ENCODE results near the gene PLXNA4. TPM values are rescaled to one million over a fixed set of nuclear protein-coding genes. Genes with fewer than 3 reads are reported as not detected.

PLXNA4 gene
- total and polyA plus RNA-seq, 2 experiments from 2014 or later = 0.08 to 0.80 TPM

GRCh38 chr7:132415259-132415658 is 161.0 kb downstream of the PLXNA4 start:
- no peak overlapping the region for H3K4me2 ChIP-seq
- no peak overlapping the region for H2AFZ ChIP-seq
- H3K36me3 ChIP-seq (ENCODE audit: insufficient read depth) = no peaks in the 10 kb centered on the region
- no peaks in the 10 kb centered on the region for H3K9me3 Mint-ChIP-seq
- H3K27ac ChIP-seq (ENCODE audit: low read depth) = no peak overlapping the region
- no peaks in the 10 kb centered on the region for H3K79me2 ChIP-seq (replicated peaks; ENCODE audit: insufficient read depth)
- TF ChIP-seq CREB1 (CRISPR knock-in tag; IDR thresholded peaks at IDR 0.05; ENCODE audit: low read depth) (no peak), ZNF331 (CRISPR knock-in tag; IDR thresholded peaks at IDR 0.05; ENCODE audit: low read depth) (no peak), EZH2phosphoT487 (IDR thresholded peaks at IDR 0.05; ENCODE audit: unreplicated experiment) (no peak), EZH2 (IDR thresholded peaks at IDR 0.05; ENCODE audit: low read depth, unreplicated experiment) (no peak), CTCF (conservative IDR thresholded peaks at IDR 0.05; ENCODE audit: low read depth in 2 of 2) (no peak), JUNB (IDR thresholded peaks at IDR 0.05; ENCODE audit: unreplicated experiment) (no peak), POLR2AphosphoS5 (IDR thresholded peaks at IDR 0.05; ENCODE audit: low read depth) (no peak), STAT1 (IDR thresholded peaks at IDR 0.05; ENCODE audit: unreplicated experiment) (no peak), ZNF114 (CRISPR knock-in tag; IDR thresholded peaks at IDR 0.05) (no peak), NANOG (IDR thresholded peaks at IDR 0.05; ENCODE audit: borderline replicate concordance) (no peak)
- TF ChIP-seq, protein P1, sequence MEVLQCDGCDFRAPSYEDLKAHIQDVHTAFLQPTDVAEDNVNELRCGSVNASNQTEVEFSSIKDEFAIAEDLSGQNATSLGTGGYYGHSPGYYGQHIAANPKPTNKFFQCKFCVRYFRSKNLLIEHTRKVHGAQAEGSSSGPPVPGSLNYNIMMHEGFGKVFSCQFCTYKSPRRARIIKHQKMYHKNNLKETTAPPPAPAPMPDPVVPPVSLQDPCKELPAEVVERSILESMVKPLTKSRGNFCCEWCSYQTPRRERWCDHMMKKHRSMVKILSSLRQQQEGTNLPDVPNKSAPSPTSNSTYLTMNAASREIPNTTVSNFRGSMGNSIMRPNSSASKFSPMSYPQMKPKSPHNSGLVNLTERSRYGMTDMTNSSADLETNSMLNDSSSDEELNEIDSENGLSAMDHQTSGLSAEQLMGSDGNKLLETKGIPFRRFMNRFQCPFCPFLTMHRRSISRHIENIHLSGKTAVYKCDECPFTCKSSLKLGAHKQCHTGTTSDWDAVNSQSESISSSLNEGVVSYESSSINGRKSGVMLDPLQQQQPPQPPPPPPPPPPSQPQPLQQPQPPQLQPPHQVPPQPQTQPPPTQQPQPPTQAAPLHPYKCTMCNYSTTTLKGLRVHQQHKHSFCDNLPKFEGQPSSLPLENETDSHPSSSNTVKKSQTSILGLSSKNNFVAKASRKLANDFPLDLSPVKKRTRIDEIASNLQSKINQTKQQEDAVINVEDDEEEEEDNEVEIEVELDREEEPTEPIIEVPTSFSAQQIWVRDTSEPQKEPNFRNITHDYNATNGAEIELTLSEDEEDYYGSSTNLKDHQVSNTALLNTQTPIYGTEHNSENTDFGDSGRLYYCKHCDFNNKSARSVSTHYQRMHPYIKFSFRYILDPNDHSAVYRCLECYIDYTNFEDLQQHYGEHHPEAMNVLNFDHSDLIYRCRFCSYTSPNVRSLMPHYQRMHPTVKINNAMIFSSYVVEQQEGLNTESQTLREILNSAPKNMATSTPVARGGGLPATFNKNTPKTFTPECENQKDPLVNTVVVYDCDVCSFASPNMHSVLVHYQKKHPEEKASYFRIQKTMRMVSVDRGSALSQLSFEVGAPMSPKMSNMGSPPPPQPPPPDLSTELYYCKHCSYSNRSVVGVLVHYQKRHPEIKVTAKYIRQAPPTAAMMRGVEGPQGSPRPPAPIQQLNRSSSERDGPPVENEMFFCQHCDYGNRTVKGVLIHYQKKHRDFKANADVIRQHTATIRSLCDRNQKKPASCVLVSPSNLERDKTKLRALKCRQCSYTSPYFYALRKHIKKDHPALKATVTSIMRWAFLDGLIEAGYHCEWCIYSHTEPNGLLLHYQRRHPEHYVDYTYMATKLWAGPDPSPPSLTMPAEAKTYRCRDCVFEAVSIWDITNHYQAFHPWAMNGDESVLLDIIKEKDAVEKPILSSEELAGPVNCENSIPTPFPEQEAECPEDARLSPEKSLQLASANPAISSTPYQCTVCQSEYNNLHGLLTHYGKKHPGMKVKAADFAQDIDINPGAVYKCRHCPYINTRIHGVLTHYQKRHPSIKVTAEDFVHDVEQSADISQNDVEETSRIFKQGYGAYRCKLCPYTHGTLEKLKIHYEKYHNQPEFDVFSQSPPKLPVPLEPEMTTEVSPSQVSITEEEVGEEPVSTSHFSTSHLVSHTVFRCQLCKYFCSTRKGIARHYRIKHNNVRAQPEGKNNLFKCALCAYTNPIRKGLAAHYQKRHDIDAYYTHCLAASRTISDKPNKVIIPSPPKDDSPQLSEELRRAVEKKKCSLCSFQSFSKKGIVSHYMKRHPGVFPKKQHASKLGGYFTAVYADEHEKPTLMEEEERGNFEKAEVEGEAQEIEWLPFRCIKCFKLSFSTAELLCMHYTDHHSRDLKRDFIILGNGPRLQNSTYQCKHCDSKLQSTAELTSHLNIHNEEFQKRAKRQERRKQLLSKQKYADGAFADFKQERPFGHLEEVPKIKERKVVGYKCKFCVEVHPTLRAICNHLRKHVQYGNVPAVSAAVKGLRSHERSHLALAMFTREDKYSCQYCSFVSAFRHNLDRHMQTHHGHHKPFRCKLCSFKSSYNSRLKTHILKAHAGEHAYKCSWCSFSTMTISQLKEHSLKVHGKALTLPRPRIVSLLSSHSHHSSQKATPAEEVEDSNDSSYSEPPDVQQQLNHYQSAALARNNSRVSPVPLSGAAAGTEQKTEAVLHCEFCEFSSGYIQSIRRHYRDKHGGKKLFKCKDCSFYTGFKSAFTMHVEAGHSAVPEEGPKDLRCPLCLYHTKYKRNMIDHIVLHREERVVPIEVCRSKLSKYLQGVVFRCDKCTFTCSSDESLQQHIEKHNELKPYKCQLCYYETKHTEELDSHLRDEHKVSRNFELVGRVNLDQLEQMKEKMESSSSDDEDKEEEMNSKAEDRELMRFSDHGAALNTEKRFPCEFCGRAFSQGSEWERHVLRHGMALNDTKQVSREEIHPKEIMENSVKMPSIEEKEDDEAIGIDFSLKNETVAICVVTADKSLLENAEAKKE (CRISPR knock-in tag; IDR thresholded peaks at IDR 0.05) = no peak
- TF ChIP-seq, protein P2, sequence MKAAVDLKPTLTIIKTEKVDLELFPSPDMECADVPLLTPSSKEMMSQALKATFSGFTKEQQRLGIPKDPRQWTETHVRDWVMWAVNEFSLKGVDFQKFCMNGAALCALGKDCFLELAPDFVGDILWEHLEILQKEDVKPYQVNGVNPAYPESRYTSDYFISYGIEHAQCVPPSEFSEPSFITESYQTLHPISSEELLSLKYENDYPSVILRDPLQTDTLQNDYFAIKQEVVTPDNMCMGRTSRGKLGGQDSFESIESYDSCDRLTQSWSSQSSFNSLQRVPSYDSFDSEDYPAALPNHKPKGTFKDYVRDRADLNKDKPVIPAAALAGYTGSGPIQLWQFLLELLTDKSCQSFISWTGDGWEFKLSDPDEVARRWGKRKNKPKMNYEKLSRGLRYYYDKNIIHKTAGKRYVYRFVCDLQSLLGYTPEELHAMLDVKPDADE (IDR thresholded peaks at IDR 0.05) = no peak
- TF ChIP-seq, protein P3, sequence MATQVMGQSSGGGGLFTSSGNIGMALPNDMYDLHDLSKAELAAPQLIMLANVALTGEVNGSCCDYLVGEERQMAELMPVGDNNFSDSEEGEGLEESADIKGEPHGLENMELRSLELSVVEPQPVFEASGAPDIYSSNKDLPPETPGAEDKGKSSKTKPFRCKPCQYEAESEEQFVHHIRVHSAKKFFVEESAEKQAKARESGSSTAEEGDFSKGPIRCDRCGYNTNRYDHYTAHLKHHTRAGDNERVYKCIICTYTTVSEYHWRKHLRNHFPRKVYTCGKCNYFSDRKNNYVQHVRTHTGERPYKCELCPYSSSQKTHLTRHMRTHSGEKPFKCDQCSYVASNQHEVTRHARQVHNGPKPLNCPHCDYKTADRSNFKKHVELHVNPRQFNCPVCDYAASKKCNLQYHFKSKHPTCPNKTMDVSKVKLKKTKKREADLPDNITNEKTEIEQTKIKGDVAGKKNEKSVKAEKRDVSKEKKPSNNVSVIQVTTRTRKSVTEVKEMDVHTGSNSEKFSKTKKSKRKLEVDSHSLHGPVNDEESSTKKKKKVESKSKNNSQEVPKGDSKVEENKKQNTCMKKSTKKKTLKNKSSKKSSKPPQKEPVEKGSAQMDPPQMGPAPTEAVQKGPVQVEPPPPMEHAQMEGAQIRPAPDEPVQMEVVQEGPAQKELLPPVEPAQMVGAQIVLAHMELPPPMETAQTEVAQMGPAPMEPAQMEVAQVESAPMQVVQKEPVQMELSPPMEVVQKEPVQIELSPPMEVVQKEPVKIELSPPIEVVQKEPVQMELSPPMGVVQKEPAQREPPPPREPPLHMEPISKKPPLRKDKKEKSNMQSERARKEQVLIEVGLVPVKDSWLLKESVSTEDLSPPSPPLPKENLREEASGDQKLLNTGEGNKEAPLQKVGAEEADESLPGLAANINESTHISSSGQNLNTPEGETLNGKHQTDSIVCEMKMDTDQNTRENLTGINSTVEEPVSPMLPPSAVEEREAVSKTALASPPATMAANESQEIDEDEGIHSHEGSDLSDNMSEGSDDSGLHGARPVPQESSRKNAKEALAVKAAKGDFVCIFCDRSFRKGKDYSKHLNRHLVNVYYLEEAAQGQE (IDR thresholded peaks at IDR 0.05; ENCODE audit: unreplicated experiment) = no peak
- no peak overlapping the region for H3K4me3 Mint-ChIP-seq
- no peaks in the 10 kb centered on the region for H3K27me3 ChIP-seq (ENCODE audit: insufficient read depth)
- H3K27me3 Mint-ChIP-seq (ENCODE audit: insufficient read depth, low read depth, poor library complexity) = peaks cover 2% of the 10 kb centered on the region
- no peaks in the 10 kb centered on the region for H3F3A ChIP-seq (replicated peaks; ENCODE audit: low read depth)
- no peaks in the 10 kb centered on the region for H3K9me2 ChIP-seq (ENCODE audit: insufficient read depth)
- no peaks in the 10 kb centered on the region; the same call in 2 of the 3 replicates for H3K36me3 Mint-ChIP-seq (ENCODE audit: low read depth)
- H3K4me3 ChIP-seq = no peak overlapping the region
- H3K4me1 Mint-ChIP-seq = peaks cover 10% of the 10 kb centered on the region
- ATAC-seq = no peak
- no peak overlapping the region for H3K27ac Mint-ChIP-seq
- no peaks in the 10 kb centered on the region for H4K20me1 ChIP-seq (replicated peaks; ENCODE audit: insufficient read depth)
- H3K4me1 ChIP-seq (ENCODE audit: insufficient read depth) = no peaks in the 10 kb centered on the region
- no peak for DNase-seq (ENCODE audit: low spot score)

All from GM23338 (cell line).